ENCODE results near the gene GRIN2A.

GRIN2A gene

GRCh38 chr16:9766891-9767290, 415.3 kb downstream of the GRIN2A start:
- DNase-seq (ENCODE audit: low read depth in 2 of 2): no peak

GRCh38 chr16:9763505-9763904, 418.7 kb downstream of the GRIN2A start:
- no peak for DNase-seq (ENCODE audit: low read depth in 2 of 2)

- DNase-seq (ENCODE audit: low read depth in 2 of 2): no peak
Observed at GRCh38 chr16:9761870-9762269, 420.4 kb downstream of the GRIN2A start.

GRCh38 chr16:9757687-9758086, 424.5 kb downstream of the GRIN2A start:
- no peak for DNase-seq (ENCODE audit: low read depth in 2 of 2)

GRCh38 chr16:9756434-9756833, 425.8 kb downstream of the GRIN2A start:
- no peak for DNase-seq (ENCODE audit: low read depth in 2 of 2)

DNA sequence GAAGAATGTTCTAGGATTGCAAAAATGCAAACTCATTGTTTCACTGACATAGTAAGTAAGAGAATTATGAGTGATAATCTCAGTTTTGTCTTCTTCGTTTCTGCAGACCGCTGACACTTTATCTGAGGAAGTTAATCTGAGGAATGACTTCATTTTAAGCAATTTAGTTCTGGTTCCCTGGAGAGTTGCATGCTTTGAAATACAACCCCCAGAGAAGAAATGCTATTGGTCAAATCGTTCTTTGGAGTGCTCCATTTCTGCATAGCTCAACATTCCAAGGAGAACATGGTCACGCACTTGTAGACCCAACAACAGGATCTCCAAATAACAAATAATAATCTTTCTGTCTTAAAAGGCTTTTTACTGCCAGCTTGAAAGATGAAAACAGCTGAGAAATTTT, 427.1 kb downstream of the GRIN2A start:
- no peak for DNase-seq (ENCODE audit: low read depth in 2 of 2)

GRCh38 chr16:9741776-9742175, 440.5 kb downstream of the GRIN2A start:
- DNase-seq (ENCODE audit: low read depth in 2 of 2): no peak

- DNase-seq (ENCODE audit: low read depth in 2 of 2): no peak
Observed at GRCh38 chr16:9739301-9739700, 442.9 kb downstream of the GRIN2A start.

DNA sequence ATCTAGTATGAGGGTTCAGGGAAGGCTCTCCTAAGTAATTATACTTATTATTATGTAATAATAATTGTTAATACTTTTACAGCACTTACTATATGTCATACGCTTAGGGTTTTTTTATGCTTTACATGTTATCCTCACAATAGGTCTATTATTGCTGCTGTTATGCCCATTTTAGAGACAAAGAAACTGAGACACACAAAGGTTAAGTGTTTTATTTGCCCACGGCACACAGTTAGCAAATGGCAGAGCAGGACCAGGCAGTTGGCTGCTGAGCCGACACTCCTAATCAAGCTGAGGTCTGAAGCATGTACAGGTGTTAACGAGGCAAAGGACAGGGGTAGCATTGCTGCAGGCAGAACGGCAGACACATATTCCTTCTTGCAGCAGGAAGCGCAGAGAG, 443.5 kb downstream of the GRIN2A start:
- no peak for DNase-seq (ENCODE audit: low read depth in 2 of 2)

- DNase-seq (ENCODE audit: low read depth in 2 of 2): no peak
Observed at GRCh38 chr16:9736547-9736946, 445.7 kb downstream of the GRIN2A start.

DNA sequence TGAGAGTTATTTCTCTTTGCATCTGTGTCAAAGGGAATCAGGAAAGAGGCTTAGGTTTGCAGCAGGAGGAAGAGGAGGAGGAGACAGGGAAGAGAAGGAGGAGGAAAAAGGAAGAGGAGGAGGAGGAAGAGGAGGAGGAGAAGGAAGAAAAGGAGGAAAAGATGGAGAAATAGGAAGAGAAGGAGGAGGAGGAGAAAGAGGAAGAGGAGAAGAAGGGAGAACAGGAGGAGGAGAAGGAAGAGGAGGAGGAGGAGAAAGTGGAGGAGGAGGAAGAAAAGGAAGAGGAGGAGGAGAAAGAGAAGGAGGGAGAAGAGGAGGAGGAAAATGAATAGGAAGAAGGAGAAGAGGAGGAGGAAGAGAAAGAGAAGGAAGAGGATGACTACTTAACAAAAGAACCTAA, 459.1 kb downstream of the GRIN2A start:
- DNase-seq (ENCODE audit: low read depth in 2 of 2): no peak

DNA sequence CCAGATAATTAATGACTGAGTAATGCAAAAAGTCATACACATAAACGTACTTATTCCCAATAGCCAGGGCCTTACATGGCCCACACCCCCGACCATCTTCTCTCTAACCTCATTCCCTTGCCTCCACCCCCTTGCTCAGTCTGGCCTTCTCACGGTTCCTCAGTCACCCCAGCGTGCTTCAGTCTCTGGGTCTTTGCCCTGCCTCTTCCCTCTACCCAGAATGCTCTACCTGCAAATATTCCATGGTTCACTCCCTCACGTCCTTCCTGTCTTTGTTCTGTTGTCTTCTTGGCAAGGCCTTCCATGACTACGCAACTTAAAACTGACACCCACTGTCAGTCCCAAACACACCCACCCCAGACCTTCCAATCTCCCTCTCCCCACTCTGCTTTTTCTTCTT, 468.3 kb downstream of the GRIN2A start:
- DNase-seq (ENCODE audit: low read depth in 2 of 2): no peak

DNA sequence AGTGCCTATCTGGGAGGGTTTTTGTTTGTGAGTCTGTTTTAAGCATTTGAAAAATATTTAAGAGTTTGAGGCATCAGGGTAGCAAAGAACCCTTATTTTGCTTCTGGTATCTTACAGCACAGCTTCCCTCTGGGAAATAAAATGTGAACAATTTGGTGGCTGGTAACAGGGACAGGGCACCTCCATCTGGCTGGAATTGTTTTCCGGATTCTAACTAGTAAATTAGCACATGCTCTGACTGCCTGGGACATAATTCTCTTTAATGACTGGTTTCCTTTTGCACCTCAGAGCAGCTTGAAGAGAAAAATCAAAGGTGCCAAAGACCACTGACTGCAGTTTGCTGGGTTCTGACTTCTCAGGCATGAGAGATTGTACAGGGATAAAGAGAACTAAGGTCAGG, 469.1 kb downstream of the GRIN2A start:
- no peak for DNase-seq (ENCODE audit: low read depth in 2 of 2)

GRCh38 chr16:9708972-9709620, 473.1 kb downstream of the GRIN2A start:
- no peak for DNase-seq (ENCODE audit: low read depth in 2 of 2)

GRCh38 chr16:9706217-9706836, 475.9 kb downstream of the GRIN2A start:
- no peak for DNase-seq (ENCODE audit: low read depth in 2 of 2)

DNA sequence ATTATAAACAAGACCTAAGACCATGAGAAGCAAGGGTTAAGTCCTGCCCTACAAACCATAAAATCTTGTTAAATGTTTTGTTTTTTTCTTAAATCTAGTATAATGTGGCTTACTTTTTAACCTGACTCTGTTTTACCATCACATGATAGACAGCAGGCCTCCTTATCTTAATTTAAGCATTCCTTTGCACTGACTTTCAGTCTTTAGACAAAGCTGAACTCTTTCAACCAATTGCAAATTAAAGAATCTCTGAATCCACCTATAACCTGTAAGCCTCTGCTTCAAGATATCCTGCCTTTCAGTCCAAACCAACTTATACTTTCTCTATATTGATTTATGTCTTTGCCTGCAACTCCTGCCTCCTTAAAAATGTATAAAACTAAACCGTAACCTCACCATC, 478.5 kb downstream of the GRIN2A start:
- DNase-seq (ENCODE audit: low read depth in 2 of 2): no peak

Data from stimulated activated CD4-positive, alpha-beta T cell treated with anti-CD3 and anti-CD28 coated beads, Interleukin-15, amount 100 ng/mL, for 48 hours (primary cell).